ENCODE data around the gene RNPEPL1.

- TF ChIP-seq CTCF (IDR thresholded peaks at IDR 0.05), result no peak
- TF ChIP-seq POLR2AphosphoS5 (IDR thresholded peaks at IDR 0.05; ENCODE audit: low read depth, low read length), result no peak
Measured at GRCh38 chr2:240593703-240594451, 25.6 kb downstream of the RNPEPL1 start.
